Measurements from ENCODE around the gene ATP8A2.

The ATP8A2 gene

DNA sequence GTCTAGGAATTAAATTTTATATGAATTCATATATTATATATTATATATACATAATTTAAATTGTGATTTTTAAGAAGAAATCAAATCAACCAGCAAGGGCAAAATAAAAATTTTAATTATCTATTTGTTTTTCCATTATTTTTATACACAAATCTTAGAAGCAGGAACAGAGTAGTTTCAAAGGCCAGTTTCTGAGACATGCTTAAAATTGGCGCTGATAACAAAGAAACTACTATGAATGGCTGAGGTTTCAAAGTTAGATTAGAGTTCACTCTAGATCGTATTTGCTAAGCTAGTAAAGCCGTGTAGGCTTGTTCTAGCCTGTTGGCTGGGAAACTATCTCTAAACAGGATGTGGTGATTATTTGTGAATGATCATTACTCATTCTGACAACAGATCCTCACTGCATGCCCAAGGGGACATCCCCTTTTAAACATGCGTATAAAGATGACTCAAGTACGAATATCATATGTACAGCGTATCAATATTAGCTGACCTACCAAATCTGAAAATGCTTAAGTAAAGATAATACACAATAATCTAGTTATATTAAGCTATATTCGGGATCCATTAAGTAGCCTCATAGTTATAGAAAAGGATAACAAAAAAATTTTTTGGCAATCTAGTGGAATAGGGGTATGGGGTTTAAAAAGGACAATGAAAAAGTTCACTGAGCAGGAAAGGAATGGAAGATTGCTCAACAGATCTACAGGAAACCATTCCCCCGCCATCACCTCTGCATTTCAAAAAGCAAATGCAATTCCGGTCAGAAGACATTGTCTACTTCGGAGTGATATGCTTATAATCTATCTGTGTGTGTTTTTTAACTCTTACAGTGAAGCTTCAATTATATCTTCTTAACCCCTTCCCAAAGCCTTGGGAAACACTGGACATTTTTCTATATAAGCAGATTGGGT, 529.9 kb downstream of the ATP8A2 start:
- H3K4me3 ChIP-seq (replicated peaks; ENCODE audit: low read depth, low read length) = no peak overlapping the region
- peak; percentile 66 for DNase-seq (ENCODE audit: extremely low read depth, insufficient read length)
- TF ChIP-seq, protein P1, sequence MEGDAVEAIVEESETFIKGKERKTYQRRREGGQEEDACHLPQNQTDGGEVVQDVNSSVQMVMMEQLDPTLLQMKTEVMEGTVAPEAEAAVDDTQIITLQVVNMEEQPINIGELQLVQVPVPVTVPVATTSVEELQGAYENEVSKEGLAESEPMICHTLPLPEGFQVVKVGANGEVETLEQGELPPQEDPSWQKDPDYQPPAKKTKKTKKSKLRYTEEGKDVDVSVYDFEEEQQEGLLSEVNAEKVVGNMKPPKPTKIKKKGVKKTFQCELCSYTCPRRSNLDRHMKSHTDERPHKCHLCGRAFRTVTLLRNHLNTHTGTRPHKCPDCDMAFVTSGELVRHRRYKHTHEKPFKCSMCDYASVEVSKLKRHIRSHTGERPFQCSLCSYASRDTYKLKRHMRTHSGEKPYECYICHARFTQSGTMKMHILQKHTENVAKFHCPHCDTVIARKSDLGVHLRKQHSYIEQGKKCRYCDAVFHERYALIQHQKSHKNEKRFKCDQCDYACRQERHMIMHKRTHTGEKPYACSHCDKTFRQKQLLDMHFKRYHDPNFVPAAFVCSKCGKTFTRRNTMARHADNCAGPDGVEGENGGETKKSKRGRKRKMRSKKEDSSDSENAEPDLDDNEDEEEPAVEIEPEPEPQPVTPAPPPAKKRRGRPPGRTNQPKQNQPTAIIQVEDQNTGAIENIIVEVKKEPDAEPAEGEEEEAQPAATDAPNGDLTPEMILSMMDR (IDR thresholded peaks at IDR 0.05; ENCODE audit: insufficient read depth, low read length, poor library complexity, severe bottlenecking) = no peak

DNA sequence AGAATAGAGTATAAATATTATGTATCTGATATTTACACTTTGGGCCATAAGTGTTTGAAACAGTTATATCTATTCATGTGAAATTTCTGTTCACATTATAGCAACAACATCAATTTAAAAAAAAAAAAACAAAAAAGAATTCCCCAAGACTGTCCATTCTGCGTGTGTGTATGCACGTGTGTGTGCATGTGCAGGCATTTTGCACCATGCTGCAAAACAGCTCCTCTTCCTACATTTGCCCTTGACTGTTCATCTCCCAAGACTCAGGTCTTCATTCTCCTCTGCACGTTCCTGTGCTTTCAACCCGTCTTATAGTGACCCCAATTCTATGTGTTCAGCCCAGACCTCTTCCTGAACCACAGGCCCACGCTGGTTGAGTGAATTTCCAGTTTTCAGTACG, 530.7 kb downstream of the ATP8A2 start:
- H3K27me3 ChIP-seq (replicated peaks; ENCODE audit: control insufficient read depth, insufficient read depth, low read length) = no peaks in the 10 kb centered on the region
- no peak for DNase-seq (ENCODE audit: extremely low read depth, insufficient read length)
- peak overlapping the region; percentile 26 for H3K4me3 ChIP-seq (replicated peaks; ENCODE audit: low read depth, low read length)
- TF ChIP-seq, protein P1 (IDR thresholded peaks at IDR 0.05; ENCODE audit: insufficient read depth, low read length, poor library complexity, severe bottlenecking) = no peak
- H3K36me3 ChIP-seq (ENCODE audit: control insufficient read depth, insufficient read depth, low read length) = no peaks in the 10 kb centered on the region

More for the DNA sequence above, 529.9 kb downstream of the ATP8A2 start:
- Histone ChIP-seq H3K27me3 (replicated peaks; ENCODE audit: control insufficient read depth, insufficient read depth, low read length) (no peaks in the 10 kb centered on the region), H3K36me3 (ENCODE audit: control insufficient read depth, insufficient read depth, low read length) (no peaks in the 10 kb centered on the region)

DNA sequence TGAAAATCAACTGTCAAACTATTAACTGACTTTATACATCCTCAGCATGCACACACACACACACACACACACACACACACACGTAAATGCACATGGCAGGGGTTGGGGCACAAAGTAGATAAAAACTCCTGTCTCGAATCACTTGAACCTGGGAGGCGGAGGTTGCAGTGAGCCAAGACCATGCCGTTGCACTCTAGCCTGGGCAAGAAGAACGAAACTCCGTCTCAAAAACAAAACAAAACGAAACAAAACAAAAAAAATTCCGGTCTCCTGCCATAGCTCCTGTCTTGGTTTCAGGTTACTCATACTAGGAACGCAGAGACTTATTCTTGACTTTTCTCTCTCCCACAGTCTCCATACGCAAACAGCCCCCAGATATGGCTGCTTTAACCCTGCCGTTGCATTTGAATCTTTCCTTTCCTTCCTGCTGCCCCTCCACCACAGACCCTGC, 531.1 kb downstream of the ATP8A2 start:
- no peaks in the 10 kb centered on the region for H3K27me3 ChIP-seq (replicated peaks; ENCODE audit: control insufficient read depth, insufficient read depth, low read length)
- H3K36me3 ChIP-seq (ENCODE audit: control insufficient read depth, insufficient read depth, low read length) = no peaks in the 10 kb centered on the region

DNA sequence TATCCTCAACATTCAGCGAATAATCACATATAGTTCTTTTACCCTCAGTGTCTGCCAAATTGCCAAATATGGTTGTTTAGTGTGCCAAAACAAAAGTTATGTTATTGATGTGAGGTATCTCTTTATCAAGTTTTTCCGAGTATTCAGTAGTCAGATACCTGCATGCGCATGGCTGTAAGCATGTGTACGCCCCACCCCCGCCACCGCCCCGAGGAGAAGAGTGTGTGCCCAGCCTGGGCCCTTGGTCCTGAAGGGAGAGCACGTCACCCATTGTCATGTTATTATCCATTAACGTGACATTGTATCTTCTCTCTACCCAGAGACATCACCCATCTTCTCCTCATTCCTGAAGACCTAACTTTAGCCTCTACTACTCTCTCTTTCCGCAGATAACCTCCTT, 533.1 kb downstream of the ATP8A2 start:
- TF ChIP-seq, protein P1 (IDR thresholded peaks at IDR 0.05; ENCODE audit: insufficient read depth, low read length, poor library complexity, severe bottlenecking) = no peak
- no peak for DNase-seq (ENCODE audit: extremely low read depth, insufficient read length)
- Histone ChIP-seq H3K4me3 (replicated peaks; ENCODE audit: low read depth, low read length) (no peak overlapping the region), H3K36me3 (ENCODE audit: control insufficient read depth, insufficient read depth, low read length) (no peaks in the 10 kb centered on the region), H3K27me3 (replicated peaks; ENCODE audit: control insufficient read depth, insufficient read depth, low read length) (no peaks in the 10 kb centered on the region)

More for the DNA sequence above, 531.1 kb downstream of the ATP8A2 start:
- peak; percentile 65 for DNase-seq (ENCODE audit: extremely low read depth, insufficient read length)
- TF ChIP-seq, protein P1 (IDR thresholded peaks at IDR 0.05; ENCODE audit: insufficient read depth, low read length, poor library complexity, severe bottlenecking) = no peak
- peak overlapping the region; percentile 26 for H3K4me3 ChIP-seq (replicated peaks; ENCODE audit: low read depth, low read length)

DNA sequence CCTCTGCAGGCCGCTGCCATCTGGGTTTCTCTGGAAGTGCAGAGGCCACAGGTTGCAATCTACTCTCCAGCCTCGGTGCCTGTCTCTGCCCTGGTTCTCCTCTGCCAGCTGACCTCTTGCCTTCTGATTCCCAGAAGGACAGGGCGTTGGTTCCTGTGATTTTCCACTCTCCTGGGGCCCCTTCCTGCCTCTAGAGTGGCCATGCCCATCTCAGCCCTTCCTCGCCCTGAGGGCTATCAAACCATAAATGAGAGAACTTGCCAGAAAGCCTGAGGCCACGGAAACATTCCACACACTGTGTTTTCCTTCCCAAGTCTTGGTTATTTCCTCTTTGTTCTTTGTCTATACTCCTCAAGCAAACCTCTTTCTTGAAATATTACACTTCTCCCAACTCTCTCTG, 533.8 kb downstream of the ATP8A2 start:
- no peaks in the 10 kb centered on the region for H3K27me3 ChIP-seq (replicated peaks; ENCODE audit: control insufficient read depth, insufficient read depth, low read length)
- no peak for DNase-seq (ENCODE audit: extremely low read depth, insufficient read length)
- no peaks in the 10 kb centered on the region for H3K36me3 ChIP-seq (ENCODE audit: control insufficient read depth, insufficient read depth, low read length)
- H3K4me3 ChIP-seq (replicated peaks; ENCODE audit: low read depth, low read length) = no peak overlapping the region
- TF ChIP-seq, protein P1 (IDR thresholded peaks at IDR 0.05; ENCODE audit: insufficient read depth, low read length, poor library complexity, severe bottlenecking) = no peak

Measured in GM06990 (cell line).